ENCODE data around the gene PIP4K2A.
"Not testable (repeated sequence)": the region's sequence is repeated elsewhere in the genome, so short reads cannot be mapped to it uniquely, and the experiment has no call there.

Gene PIP4K2A

GRCh38 chr10:22697101-22697500, 17.3 kb downstream of the PIP4K2A start:
- H3K4me1 ChIP-seq: peaks cover 0 to 30% (median 0%) of the 10 kb centered on the region in 10 experiments; a peak in 6 of 20 replicates
- no peak overlapping the region for H3K27ac ChIP-seq
- no peaks in the 10 kb centered on the region for H3K27me3 ChIP-seq
- H3K36me3 ChIP-seq: peaks cover 0 to 39% (median 9%) of the 10 kb centered on the region in 11 experiments; a peak in 16 of 22 replicates
- H3K9me3 ChIP-seq (replicated peaks in 1 of 11): peaks cover 7 to 26% (median 22%) of the 10 kb centered on the region in 11 experiments; a peak in 21 of 22 replicates
- H3K4me2 ChIP-seq: no peak overlapping the region
- H3K9ac ChIP-seq: no peak overlapping the region
- no peak overlapping the region for H3K4me3 ChIP-seq
- H4K20me1 ChIP-seq: peaks cover 20 to 99% (median 50%) of the 10 kb centered on the region in 11 experiments; a peak in 19 of 22 replicates
- TF ChIP-seq Cebpa-rat (IDR thresholded peaks at IDR 0.05): no peak

GRCh38 chr10:22693860-22694259, 20.5 kb downstream of the PIP4K2A start:
- H3K9me3 ChIP-seq (replicated peaks in 1 of 11): peaks cover 8 to 35% (median 28%) of the 10 kb centered on the region in 11 experiments; a peak in 21 of 22 replicates
- H4K20me1 ChIP-seq: peaks cover 0 to 99% (median 17%) of the 10 kb centered on the region in 11 experiments; a peak in 16 of 22 replicates
- peaks cover 0 to 39% (median 8%) of the 10 kb centered on the region in 10 experiments; a peak in 10 of 20 replicates for H3K4me1 ChIP-seq
- no peak overlapping the region for H3K27ac ChIP-seq
- H3K36me3 ChIP-seq: peaks cover 0 to 31% (median 14%) of the 10 kb centered on the region in 11 experiments; a peak in 16 of 22 replicates
- no peak overlapping the region for H3K4me3 ChIP-seq
- H3K4me2 ChIP-seq: peak overlapping the region in 3 of 11 experiments; percentile 22 to 57 (median 38); a peak in 5 of 22 replicates
- H3K9ac ChIP-seq: no peak overlapping the region
- no peaks in the 10 kb centered on the region for H3K27me3 ChIP-seq
- TF ChIP-seq Cebpa-rat (IDR thresholded peaks at IDR 0.05): no peak

GRCh38 chr10:22693371-22693784, 21.0 kb downstream of the PIP4K2A start:
- H3K9ac ChIP-seq: no peak overlapping the region
- H3K4me2 ChIP-seq: peak overlapping the region in 3 of 11 experiments; percentile 22 to 57 (median 38); a peak in 5 of 22 replicates
- H3K4me1 ChIP-seq: peaks cover 0 to 39% (median 8%) of the 10 kb centered on the region in 10 experiments; a peak in 10 of 20 replicates
- H3K36me3 ChIP-seq: peaks cover under 1 to 35% (median 17%) of the 10 kb centered on the region in 11 experiments; a peak in 17 of 22 replicates
- H4K20me1 ChIP-seq: peaks cover 0 to 99% (median 16%) of the 10 kb centered on the region in 11 experiments; a peak in 13 of 22 replicates
- H3K27me3 ChIP-seq: no peaks in the 10 kb centered on the region
- H3K27ac ChIP-seq: no peak overlapping the region
- peaks cover 12 to 40% (median 33%) of the 10 kb centered on the region in 11 experiments; a peak in 21 of 22 replicates for H3K9me3 ChIP-seq (replicated peaks in 1 of 11)
- no peak for TF ChIP-seq Cebpa-rat (IDR thresholded peaks at IDR 0.05)
- H3K4me3 ChIP-seq: no peak overlapping the region

- peaks cover 5 to 36% (median 20%) of the 10 kb centered on the region in 11 experiments; a peak in 18 of 22 replicates for H3K36me3 ChIP-seq
- H3K9me3 ChIP-seq (replicated peaks in 1 of 11): peaks cover 15 to 53% (median 45%) of the 10 kb centered on the region in 11 experiments; a peak in 21 of 22 replicates
- not testable (repeated sequence) for H3K4me3 ChIP-seq, H3K4me2 ChIP-seq, H3K9ac ChIP-seq, H3K27me3 ChIP-seq, H3K27ac ChIP-seq
- H3K4me1 ChIP-seq: peaks cover 0 to 39% (median 8%) of the 10 kb centered on the region in 10 experiments; a peak in 10 of 20 replicates
- peaks cover 0 to 99% (median 3%) of the 10 kb centered on the region in 11 experiments; a peak in 13 of 22 replicates for H4K20me1 ChIP-seq
Measured at GRCh38 chr10:22692119-22692518, 22.3 kb downstream of the PIP4K2A start.

GRCh38 chr10:22690614-22691431, 23.6 kb downstream of the PIP4K2A start:
- Histone ChIP-seq H3K4me3 (no peak overlapping the region), H3K9me3 (replicated peaks in 1 of 11) (peaks cover 15 to 54% (median 48%) of the 10 kb centered on the region in 11 experiments; a peak in 21 of 22 replicates), H3K36me3 (peaks cover 5 to 41% (median 20%) of the 10 kb centered on the region in 11 experiments; a peak in 18 of 22 replicates), H3K9ac (no peak overlapping the region), H4K20me1 (peaks cover 0 to 99% (median 0%) of the 10 kb centered on the region in 11 experiments; a peak in 9 of 22 replicates), H3K27me3 (no peaks in the 10 kb centered on the region), H3K27ac (no peak overlapping the region; a peak in 1 of 22 replicates), H3K4me2 (peak overlapping the region in 5 of 11 experiments; percentile 37 to 59 (median 46); a peak in 10 of 22 replicates), H3K4me1 (peaks cover 0 to 39% (median 8%) of the 10 kb centered on the region in 10 experiments; a peak in 10 of 20 replicates)
- peak in 1 of 11 experiments; percentile 20; a peak in 1 of 22 replicates for TF ChIP-seq Cebpa-rat (IDR thresholded peaks at IDR 0.05)

GRCh38 chr10:22690158-22690557, 24.2 kb downstream of the PIP4K2A start:
- Histone ChIP-seq H3K27ac (no peak overlapping the region), H3K9ac (no peak overlapping the region), H3K9me3 (replicated peaks in 1 of 11) (peaks cover 15 to 54% (median 48%) of the 10 kb centered on the region in 11 experiments; a peak in 21 of 22 replicates), H3K36me3 (peaks cover 5 to 41% (median 20%) of the 10 kb centered on the region in 11 experiments; a peak in 18 of 22 replicates), H4K20me1 (peaks cover 0 to 99% (median 0%) of the 10 kb centered on the region in 11 experiments; a peak in 10 of 22 replicates), H3K4me3 (no peak overlapping the region), H3K4me1 (peaks cover 0 to 39% (median 8%) of the 10 kb centered on the region in 10 experiments; a peak in 10 of 20 replicates), H3K27me3 (no peaks in the 10 kb centered on the region), H3K4me2 (peak overlapping the region in 4 of 11 experiments; percentile 43 to 59 (median 48); a peak in 5 of 22 replicates)
- TF ChIP-seq Cebpa-rat (IDR thresholded peaks at IDR 0.05): no peak

- H3K4me2 ChIP-seq: no peak overlapping the region
- no peak overlapping the region for H3K4me3 ChIP-seq
- peaks cover 5 to 30% (median 21%) of the 10 kb centered on the region in 11 experiments; a peak in 19 of 22 replicates for H3K9me3 ChIP-seq (replicated peaks in 1 of 11)
- no peak overlapping the region for H3K27ac ChIP-seq
- no peak for TF ChIP-seq Cebpa-rat (IDR thresholded peaks at IDR 0.05)
- peaks cover 11 to 52% (median 27%) of the 10 kb centered on the region in 10 experiments; a peak in 19 of 20 replicates for H3K4me1 ChIP-seq
- H4K20me1 ChIP-seq: peaks cover 7 to 100% (median 28%) of the 10 kb centered on the region in 11 experiments; a peak in 17 of 22 replicates
- H3K36me3 ChIP-seq: peaks cover 0 to 38% (median 11%) of the 10 kb centered on the region in 11 experiments; a peak in 8 of 22 replicates
- no peaks in the 10 kb centered on the region for H3K27me3 ChIP-seq
- no peak overlapping the region for H3K9ac ChIP-seq
Measured at GRCh38 chr10:22686347-22686746, 28.0 kb downstream of the PIP4K2A start.

- Histone ChIP-seq H3K9me3 (replicated peaks in 1 of 11) (peaks cover 5 to 30% (median 21%) of the 10 kb centered on the region in 11 experiments; a peak in 19 of 22 replicates), H3K9ac (no peak overlapping the region), H3K27me3 (no peaks in the 10 kb centered on the region), H3K4me3 (no peak overlapping the region), H4K20me1 (peaks cover 7 to 100% (median 31%) of the 10 kb centered on the region in 11 experiments; a peak in 17 of 22 replicates), H3K4me1 (peaks cover 11 to 52% (median 24%) of the 10 kb centered on the region in 10 experiments; a peak in 19 of 20 replicates), H3K4me2 (no peak overlapping the region), H3K27ac (no peak overlapping the region), H3K36me3 (peaks cover 0 to 38% (median 11%) of the 10 kb centered on the region in 11 experiments; a peak in 8 of 22 replicates)
- no peak for TF ChIP-seq Cebpa-rat (IDR thresholded peaks at IDR 0.05)
Measured at GRCh38 chr10:22685926-22686325, 28.5 kb downstream of the PIP4K2A start.

All from BLaER1 treated with 17β-estradiol and CSF1 and Interleukin-3, amounts not matched to agents 10 nM and 100 nM (cell line).